GM19043 (cell line): ENCODE data around the gene FMNL3.
"Not testable (repeated sequence)": the region's sequence is repeated elsewhere in the genome, so short reads cannot be mapped to it uniquely, and the experiment has no call there.

Experiments used
- ATAC-seq: cut with Tn5 transposase; IDR thresholded peaks from one replicate; pipeline ENCODE4 v1.9.1; 2021; ENCODE audit warnings: low read depth; ENCODE audit not compliant: unreplicated experiment

The FMNL3 gene, protein sequence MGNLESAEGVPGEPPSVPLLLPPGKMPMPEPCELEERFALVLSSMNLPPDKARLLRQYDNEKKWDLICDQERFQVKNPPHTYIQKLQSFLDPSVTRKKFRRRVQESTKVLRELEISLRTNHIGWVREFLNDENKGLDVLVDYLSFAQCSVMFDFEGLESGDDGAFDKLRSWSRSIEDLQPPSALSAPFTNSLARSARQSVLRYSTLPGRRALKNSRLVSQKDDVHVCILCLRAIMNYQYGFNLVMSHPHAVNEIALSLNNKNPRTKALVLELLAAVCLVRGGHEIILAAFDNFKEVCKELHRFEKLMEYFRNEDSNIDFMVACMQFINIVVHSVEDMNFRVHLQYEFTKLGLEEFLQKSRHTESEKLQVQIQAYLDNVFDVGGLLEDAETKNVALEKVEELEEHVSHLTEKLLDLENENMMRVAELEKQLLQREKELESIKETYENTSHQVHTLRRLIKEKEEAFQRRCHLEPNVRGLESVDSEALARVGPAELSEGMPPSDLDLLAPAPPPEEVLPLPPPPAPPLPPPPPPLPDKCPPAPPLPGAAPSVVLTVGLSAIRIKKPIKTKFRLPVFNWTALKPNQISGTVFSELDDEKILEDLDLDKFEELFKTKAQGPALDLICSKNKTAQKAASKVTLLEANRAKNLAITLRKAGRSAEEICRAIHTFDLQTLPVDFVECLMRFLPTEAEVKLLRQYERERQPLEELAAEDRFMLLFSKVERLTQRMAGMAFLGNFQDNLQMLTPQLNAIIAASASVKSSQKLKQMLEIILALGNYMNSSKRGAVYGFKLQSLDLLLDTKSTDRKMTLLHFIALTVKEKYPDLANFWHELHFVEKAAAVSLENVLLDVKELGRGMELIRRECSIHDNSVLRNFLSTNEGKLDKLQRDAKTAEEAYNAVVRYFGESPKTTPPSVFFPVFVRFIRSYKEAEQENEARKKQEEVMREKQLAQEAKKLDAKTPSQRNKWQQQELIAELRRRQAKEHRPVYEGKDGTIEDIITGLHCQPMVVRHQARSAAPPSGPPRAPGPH

DNA sequence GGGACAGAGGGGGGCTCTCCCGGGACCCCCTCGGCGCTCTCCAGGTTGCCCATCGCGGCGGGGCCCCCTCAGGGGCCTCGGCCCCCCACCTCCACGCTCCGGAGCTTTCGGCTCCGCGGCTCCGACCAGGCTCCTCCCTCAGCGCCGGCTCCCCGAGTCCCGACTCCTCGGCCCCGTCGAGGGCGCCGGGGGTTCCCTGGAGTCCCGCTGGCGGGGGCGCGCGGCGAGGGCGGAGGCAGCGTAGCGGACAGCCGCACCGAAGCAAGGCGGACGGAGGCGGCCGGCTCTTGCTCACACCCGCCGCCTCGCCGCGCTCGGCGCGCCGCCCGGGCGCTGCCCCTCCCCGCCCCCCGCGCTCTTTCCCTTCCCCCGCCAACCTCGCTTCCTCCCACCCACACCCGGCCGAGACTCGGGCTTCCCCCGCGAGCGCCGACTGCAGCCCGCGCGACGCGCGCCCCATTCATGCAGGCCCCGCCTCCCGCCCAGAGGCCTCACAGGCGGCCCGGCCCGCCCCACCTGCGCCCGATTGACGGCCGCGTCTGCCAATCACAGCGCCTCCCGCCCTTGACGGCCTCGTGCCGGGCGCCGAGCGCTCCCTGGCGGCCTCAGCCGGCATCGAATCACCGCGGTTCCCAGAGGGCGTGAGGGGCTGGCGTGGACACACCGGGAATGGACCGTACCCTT lies at the start of gene FMNL3:
TSS of gene FMNL3 (minus strand) at position 278 of the 684 bp plus-strand sequence. CDS start at position 53, 225 bp downstream.
- ATAC-seq, result peak; percentile 76

GRCh38 chr12:49750996-49751393 lies 43.8 kb upstream of the FMNL3 start:
- no peak for ATAC-seq

DNA sequence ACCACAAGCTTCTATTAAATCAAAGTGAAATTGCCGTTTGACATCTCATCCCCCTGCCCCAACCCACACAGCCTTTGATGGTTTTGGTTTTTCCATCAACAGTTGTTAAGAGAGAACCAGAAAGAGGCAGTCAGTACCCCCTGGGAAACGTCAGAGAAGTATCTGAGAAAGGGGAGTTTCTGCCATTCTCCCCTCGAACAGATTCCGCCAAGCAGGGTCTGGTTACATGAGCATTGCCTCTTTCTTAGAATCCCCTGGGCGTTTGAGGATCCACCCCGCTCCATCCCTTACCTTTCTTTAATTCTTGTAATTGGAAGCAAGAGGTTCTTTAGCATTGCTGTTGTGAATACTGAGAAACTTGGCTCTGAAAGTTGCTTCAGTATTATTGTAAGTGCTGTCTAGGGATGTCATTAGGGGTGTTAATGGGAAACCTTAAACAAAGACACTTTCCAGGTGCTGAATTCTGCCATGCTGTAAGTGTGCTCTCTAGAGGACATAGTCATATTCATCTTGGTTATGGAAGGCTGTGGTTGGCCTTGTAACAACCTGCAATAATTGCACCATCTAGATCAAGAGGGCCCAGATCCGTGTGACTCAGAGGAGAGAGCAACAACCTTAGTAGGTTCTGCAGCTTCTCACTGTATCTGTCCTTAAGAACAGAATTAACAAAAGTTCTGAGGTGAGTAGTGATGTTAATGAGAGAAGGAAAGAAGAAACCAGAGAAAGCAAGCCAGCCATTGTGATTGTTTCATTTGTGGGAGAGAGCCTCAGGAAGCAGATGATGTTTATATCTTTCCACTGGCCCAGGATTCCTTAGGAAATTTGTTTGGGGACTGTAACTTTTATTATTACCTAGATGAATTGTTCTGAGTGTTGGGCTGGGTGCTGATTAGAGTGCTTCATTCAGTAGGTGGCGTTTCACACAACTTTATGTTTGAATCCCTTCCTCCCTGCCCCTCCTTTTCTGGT lies 43.1 kb upstream of the FMNL3 start:
- ATAC-seq, result no peak

GRCh38 chr12:49748800-49749199 lies 41.6 kb upstream of the FMNL3 start:
- no peak for ATAC-seq

DNA sequence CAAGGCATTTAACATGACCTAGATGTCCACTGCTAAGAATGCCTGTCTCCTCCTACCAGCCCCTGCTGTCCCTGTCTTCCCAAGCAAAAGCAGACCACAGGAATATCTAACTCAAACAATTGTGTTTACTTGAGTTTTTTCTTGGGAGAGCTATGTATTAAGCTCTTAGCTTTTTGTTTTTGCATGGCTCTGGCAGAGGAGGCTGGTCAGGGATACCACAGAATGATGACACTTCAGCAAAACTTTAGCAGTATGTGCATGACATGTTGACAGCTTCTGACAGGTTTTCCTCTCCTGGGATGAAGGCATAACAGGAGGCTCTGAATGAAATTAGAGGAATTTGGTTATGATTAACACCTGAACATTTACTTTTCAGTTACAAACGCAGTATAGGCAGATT lies 41.1 kb upstream of the FMNL3 start:
- ATAC-seq, result no peak

GRCh38 chr12:49744363-49744885 lies 37.2 kb upstream of the FMNL3 start:
- ATAC-seq, result no peak

- peak; percentile 41 for ATAC-seq
These were observed 34.8 kb upstream of the FMNL3 start for GRCh38 chr12:49741882-49742620.

GRCh38 chr12:49740930-49741881 lies 34.0 kb upstream of the FMNL3 start, which contains the start of gene TMBIM6:
Gene TMBIM6, plus strand, starts transcription at chr12:49741557. Its CDS starts 10,937 bp downstream, at chr12:49752494.
- peak; percentile 93 for ATAC-seq

DNA sequence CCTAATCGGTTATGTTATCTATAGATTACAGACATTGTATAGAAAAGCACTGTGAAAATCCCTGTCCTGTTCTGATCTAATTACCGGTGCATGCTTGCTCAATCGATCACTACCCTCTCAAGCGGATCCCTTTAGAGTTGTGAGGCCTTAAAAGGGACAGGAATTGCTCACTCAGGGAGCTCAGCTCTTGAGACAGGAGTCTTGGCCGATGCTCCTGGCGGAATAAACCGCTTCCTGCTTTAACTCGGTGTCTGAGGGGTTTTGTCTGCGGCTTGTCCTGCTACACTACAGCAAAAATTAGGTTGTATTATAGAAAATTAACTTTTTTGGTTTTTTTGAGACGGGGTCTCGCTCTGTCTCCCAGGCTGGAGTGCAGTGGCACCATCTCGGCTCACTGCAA lies 33.1 kb upstream of the FMNL3 start:
- ATAC-seq, result not testable (repeated sequence)

DNA sequence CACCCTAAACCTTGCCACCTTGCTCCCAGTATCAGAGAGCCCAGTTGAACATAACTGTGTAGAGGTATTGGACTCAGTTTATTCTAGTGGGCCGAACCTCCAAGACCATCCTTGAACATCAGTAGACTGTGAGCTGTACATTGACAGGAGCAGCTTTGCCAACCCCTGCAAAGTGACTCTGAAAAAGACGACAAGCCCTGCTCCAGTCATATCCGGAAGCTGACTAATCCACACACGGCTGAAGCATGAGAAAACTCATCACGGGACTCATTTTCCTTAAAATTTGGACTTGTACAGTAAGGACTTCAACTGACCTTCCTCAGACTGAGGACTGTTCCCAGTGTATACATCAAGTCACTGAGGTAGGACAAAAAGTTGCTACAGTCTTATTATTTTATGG lies 31.5 kb upstream of the FMNL3 start:
- not testable (repeated sequence) for ATAC-seq

- ATAC-seq, result not testable (repeated sequence)
These were observed 27.7 kb upstream of the FMNL3 start for GRCh38 chr12:49734900-49735299.

GRCh38 chr12:49733219-49734017 lies 26.2 kb upstream of the FMNL3 start:
- ATAC-seq, result no peak

- ATAC-seq, result no peak
These were observed 23.4 kb upstream of the FMNL3 start for GRCh38 chr12:49730568-49731101.

DNA sequence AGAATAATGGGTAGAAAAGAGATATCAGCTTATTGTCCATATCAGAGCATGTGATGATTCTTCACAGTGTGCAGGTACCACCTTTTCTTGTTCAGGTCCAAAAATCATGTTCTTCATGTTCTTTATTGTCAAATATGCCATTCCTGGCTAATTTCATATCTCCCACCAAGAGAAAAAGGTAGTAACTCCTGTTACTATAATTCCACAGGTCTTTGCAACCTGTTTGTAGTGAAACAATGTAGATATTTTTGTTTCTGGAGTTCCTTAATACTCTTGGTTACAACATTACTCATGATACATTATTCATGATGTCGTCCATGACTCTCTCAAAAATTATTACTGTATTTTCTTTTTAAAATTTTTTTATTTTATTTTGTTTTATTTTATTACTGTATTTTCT lies 22.8 kb upstream of the FMNL3 start:
- ATAC-seq, result no peak

DNA sequence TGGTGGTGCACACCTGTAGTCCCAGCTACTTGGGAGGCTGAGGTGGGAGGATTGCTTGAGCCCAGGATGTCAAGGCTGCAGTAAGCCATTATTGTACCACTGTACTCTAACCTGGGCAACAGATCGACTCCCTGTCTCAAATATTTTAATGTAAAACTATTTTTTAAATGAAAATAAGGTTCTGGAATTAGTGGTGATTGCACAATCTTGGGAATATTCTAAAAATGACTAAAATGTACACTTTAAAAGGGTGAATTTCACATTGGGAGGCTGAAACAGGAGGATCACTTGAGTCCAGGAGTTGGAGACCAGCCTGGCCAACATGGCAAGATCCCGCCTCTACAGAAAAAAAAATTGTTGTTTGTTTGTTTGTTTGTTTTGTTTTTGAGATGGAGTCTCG lies 21.2 kb upstream of the FMNL3 start:
- no peak for ATAC-seq

DNA sequence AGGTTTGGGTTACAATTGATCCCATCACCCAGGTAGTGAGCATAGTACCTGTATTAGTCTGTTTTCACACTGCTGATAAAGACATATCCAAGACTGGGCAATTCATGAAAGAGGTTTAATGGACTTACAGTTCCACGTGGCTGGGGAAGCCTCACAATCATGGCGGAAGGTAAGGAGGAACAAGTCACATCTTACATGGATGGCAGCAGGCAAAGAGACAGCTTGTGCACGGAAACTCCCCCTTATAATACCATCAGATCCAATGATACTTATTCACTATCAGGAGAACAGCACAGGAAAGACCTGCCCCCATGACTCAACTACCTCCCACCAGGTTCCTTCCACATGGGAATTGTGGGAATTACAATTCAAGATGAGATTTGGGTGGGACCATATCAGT lies 14.2 kb upstream of the FMNL3 start:
- ATAC-seq, result not testable (repeated sequence)
